ENCODE measurements around the gene KCNAB1.

The KCNAB1 gene

GRCh38 chr3:156413293-156413892 lies 293.0 kb downstream of the KCNAB1 start:
- no peak for FAIRE-seq

GRCh38 chr3:156416846-156417558 lies 296.6 kb downstream of the KCNAB1 start:
- no peak for FAIRE-seq

- no peak for FAIRE-seq
These were observed 297.3 kb downstream of the KCNAB1 start for GRCh38 chr3:156417559-156418132.

- FAIRE-seq = no peak
These were observed 298.1 kb downstream of the KCNAB1 start for GRCh38 chr3:156418428-156418827.

GRCh38 chr3:156421534-156421933 lies 301.2 kb downstream of the KCNAB1 start:
- FAIRE-seq = no peak

- no peak for FAIRE-seq
These were observed 304.4 kb downstream of the KCNAB1 start for GRCh38 chr3:156424758-156425157.

- no peak for FAIRE-seq
These were observed 305.3 kb downstream of the KCNAB1 start for GRCh38 chr3:156425651-156426050.

GRCh38 chr3:156429125-156429524 lies 308.7 kb downstream of the KCNAB1 start:
- no peak for FAIRE-seq

GRCh38 chr3:156431334-156432124 lies 311.2 kb downstream of the KCNAB1 start:
- FAIRE-seq = no peak

- no peak for FAIRE-seq
These were observed 312.2 kb downstream of the KCNAB1 start for GRCh38 chr3:156432563-156432962.

- no peak for FAIRE-seq
These were observed 312.8 kb downstream of the KCNAB1 start for GRCh38 chr3:156433138-156433537.

GRCh38 chr3:156433910-156434309 lies 313.5 kb downstream of the KCNAB1 start:
- FAIRE-seq = no peak

- no peak for FAIRE-seq
These were observed 314.5 kb downstream of the KCNAB1 start for GRCh38 chr3:156434921-156435320.

GRCh38 chr3:156443079-156443478 lies 322.7 kb downstream of the KCNAB1 start:
- FAIRE-seq = no peak

- FAIRE-seq = no peak
These were observed 325.0 kb downstream of the KCNAB1 start for GRCh38 chr3:156445117-156446090.

GRCh38 chr3:156448300-156448699 lies 327.9 kb downstream of the KCNAB1 start:
- no peak for FAIRE-seq

GRCh38 chr3:156449710-156450574 lies 329.6 kb downstream of the KCNAB1 start:
- FAIRE-seq = no peak

GRCh38 chr3:156455839-156456238 lies 335.5 kb downstream of the KCNAB1 start:
- FAIRE-seq = no peak

GRCh38 chr3:156456771-156457224 lies 336.4 kb downstream of the KCNAB1 start:
- FAIRE-seq = no peak

GRCh38 chr3:156459434-156459833 lies 339.1 kb downstream of the KCNAB1 start:
- FAIRE-seq = no peak

GRCh38 chr3:156460206-156460611 lies 339.8 kb downstream of the KCNAB1 start:
- FAIRE-seq = no peak
